IMR-90 (cell line): ENCODE data around the gene TRAF1. TPM values are rescaled to one million over a fixed set of nuclear protein-coding genes. Genes with fewer than 3 reads are reported as not detected.

ENCODE experiments used
- ATAC-seq: fragments of 200-7000 bp; cut with Tn5 transposase; 2 replicates; pipeline ENCODE4 v1.9.1; 2020; ENCODE audit warnings: low read depth, mild to moderate bottlenecking, moderate library complexity
- BruUV-seq: library from RNA; stranded (reverse); fragments of 400-500 nt; replicated peaks from 2 replicates; lab custom pipeline; 2021; lab: Mats Ljungman, UMichigan
- CTCF ChIA-PET: fragments of 300-600 bp; formaldehyde crosslinking; extraction: SDS; loops from one replicate; lab custom pipeline; 2021; ENCODE audit warnings: antibody characterized with exemption; lab: Yijun Ruan, JAX
- POLR2A ChIA-PET: fragments of 300-600 bp; sonication (Branson Sonifier 250); formaldehyde crosslinking; loops from one replicate; lab custom pipeline; 2022; ENCODE audit warnings: antibody characterized with exemption; ENCODE audit not compliant: unreplicated experiment; lab: Charles Lee
- DNase-seq: peaks from one replicate; pipeline ENCODE4 v3.0.0; 2013
- H2AFZ ChIP-seq: replicated peaks from 2 replicates; pipeline ENCODE3; 2013; ENCODE audit warnings: low read length, mild to moderate bottlenecking; ENCODE audit not compliant: poor library complexity
- H2AK5ac ChIP-seq: 2 replicates; pipeline ENCODE4 v1.6.1; 2013; ENCODE audit warnings: low read depth, low read length, inconsistent platforms
- H2AK9ac ChIP-seq: replicated peaks from 2 replicates; pipeline ENCODE3; 2013; ENCODE audit warnings: mild to moderate bottlenecking, low read depth, low read length, moderate library complexity; ENCODE audit not compliant: poor library complexity
- H2BK120ac ChIP-seq: 2 replicates; pipeline ENCODE4 v1.6.1; 2013; ENCODE audit warnings: low read depth, low read length, inconsistent platforms
- H2BK15ac ChIP-seq: 3 replicates; pipeline ENCODE4 v1.6.1; 2013; ENCODE audit warnings: low read depth, low read length, inconsistent platforms
- H2BK20ac ChIP-seq: 2 replicates; pipeline ENCODE4 v1.6.1; 2013; ENCODE audit warnings: low read depth, mild to moderate bottlenecking, inconsistent platforms, low read length, moderate library complexity
- H2BK5ac ChIP-seq: 2 replicates; pipeline ENCODE4 v1.6.1; 2013; ENCODE audit warnings: mild to moderate bottlenecking, low read depth, low read length, inconsistent platforms; ENCODE audit not compliant: poor library complexity, severe bottlenecking
- H3K14ac ChIP-seq: replicated peaks from 2 replicates; pipeline ENCODE4 v1.6.1; 2013; ENCODE audit warnings: low read depth, low read length, inconsistent platforms
- H3K18ac ChIP-seq: 2 replicates; pipeline ENCODE4 v1.6.1; 2013; ENCODE audit warnings: low read depth, low read length, control low read depth
- H3K23ac ChIP-seq: 2 replicates; pipeline ENCODE4 v1.6.1; 2013; ENCODE audit warnings: low read depth, low read length, inconsistent platforms
- H3K27ac ChIP-seq: 2 replicates; pipeline ENCODE4 v1.5.1; 2013; ENCODE audit warnings: mild to moderate bottlenecking, control low read depth, low read length; ENCODE audit not compliant: insufficient read depth
- H3K27me3 ChIP-seq: 2 replicates; pipeline ENCODE4 v1.6.1; 2013; ENCODE audit warnings: low read length; ENCODE audit not compliant: control insufficient read depth, insufficient read depth
- H3K36me3 ChIP-seq: 2 replicates; pipeline ENCODE4 v1.6.1; 2013; ENCODE audit warnings: low read length, mixed read lengths; ENCODE audit not compliant: control insufficient read depth, insufficient read depth
- H3K4ac ChIP-seq: 2 replicates; pipeline ENCODE4 v1.6.1; 2013; ENCODE audit warnings: low read depth, low read length, inconsistent platforms
- H3K4me1 ChIP-seq: 2 replicates; pipeline ENCODE4 v1.6.1; 2013; ENCODE audit warnings: low read length, mixed read lengths; ENCODE audit not compliant: control insufficient read depth, insufficient read depth
- H3K4me2 ChIP-seq: 2 replicates; pipeline ENCODE4 v1.6.1; 2013; ENCODE audit warnings: low read depth, mild to moderate bottlenecking, control low read depth, low read length, moderate library complexity
- H3K4me3 ChIP-seq: 2 replicates; pipeline ENCODE4 v1.5.1; 2013; ENCODE audit warnings: low read depth, mild to moderate bottlenecking, control low read depth, low read length, moderate library complexity; ENCODE audit not compliant: insufficient read depth
- H3K56ac ChIP-seq: 2 replicates; pipeline ENCODE4 v1.6.1; 2013; ENCODE audit warnings: low read length, inconsistent platforms; ENCODE audit not compliant: insufficient read depth; ENCODE audit errors: extremely low read depth
- H3K79me1 ChIP-seq, 2 experiments: 2 replicates each; pipeline ENCODE4 v1.6.1; 2013; ENCODE audit warnings: low read length in 2 of 2, inconsistent platforms in 1 of 2, low read depth in 1 of 2
- H3K9ac ChIP-seq: 2 replicates; pipeline ENCODE4 v1.6.1; 2013; ENCODE audit warnings: low read depth, low read length, control low read depth
- H3K9me1 ChIP-seq: 2 replicates; pipeline ENCODE4 v1.6.1; 2013; ENCODE audit warnings: low read length, inconsistent platforms; ENCODE audit not compliant: insufficient read depth
- H3K9me3 ChIP-seq: 2 replicates; pipeline ENCODE4 v1.6.1; 2013; ENCODE audit warnings: low read length; ENCODE audit not compliant: control insufficient read depth, insufficient read depth
- H4K20me1 ChIP-seq: 2 replicates; pipeline ENCODE4 v1.6.1; 2013; ENCODE audit warnings: low read length, inconsistent platforms; ENCODE audit not compliant: insufficient read depth
- H4K5ac ChIP-seq: 2 replicates; pipeline ENCODE4 v1.6.1; 2013; ENCODE audit warnings: mild to moderate bottlenecking, low read depth, low read length, control low read depth
- H4K8ac ChIP-seq, 2 experiments: 2 replicates each; pipeline ENCODE4 v1.6.1; 2013; ENCODE audit warnings: low read depth in 2 of 2, low read length in 2 of 2, control low read depth in 1 of 2, inconsistent platforms in 1 of 2
- H4K91ac ChIP-seq: 2 replicates; pipeline ENCODE4 v1.6.1; 2013; ENCODE audit warnings: low read depth, low read length, inconsistent platforms; ENCODE audit not compliant: insufficient read depth
- BHLHE40 ChIP-seq: fragments of 150-350 bp; IDR thresholded peaks from 2 replicates; pipeline ENCODE4 v1.6.1; 2016; ENCODE audit warnings: mild to moderate bottlenecking, low read depth, low read length
- CHD1 ChIP-seq: IDR thresholded peaks from 2 replicates; pipeline ENCODE4 v1.6.1; 2012; ENCODE audit warnings: low read depth, low read length, improper control_type of control experiment
- ELK1 ChIP-seq: fragments of 150-350 bp; IDR thresholded peaks from 2 replicates; pipeline ENCODE4 v1.6.1; 2016; ENCODE audit warnings: low read depth, mild to moderate bottlenecking, low read length, moderate library complexity, borderline replicate concordance
- FOS ChIP-seq: fragments of 150-350 bp; IDR thresholded peaks from 2 replicates; pipeline ENCODE4 v1.6.1; 2016; ENCODE audit warnings: low read depth, low read length
- MAZ ChIP-seq: IDR thresholded peaks from 2 replicates; pipeline ENCODE4 v1.6.1; 2012; ENCODE audit warnings: low read depth, mild to moderate bottlenecking, low read length, improper control_type of control experiment, moderate library complexity, borderline replicate concordance
- RAD21 ChIP-seq: IDR thresholded peaks from 2 replicates; pipeline ENCODE4 v1.6.1; 2012; ENCODE audit warnings: low read length, improper control_type of control experiment
- RCOR1 ChIP-seq: IDR thresholded peaks from 2 replicates; pipeline ENCODE4 v1.6.1; 2012; ENCODE audit warnings: mild to moderate bottlenecking, low read length, improper control_type of control experiment; ENCODE audit not compliant: insufficient replicate concordance
- WGBS, 2 experiments: methylation state at CpG; one replicate each; pipeline versions ENCODE4 v1.1.5 to v1.1.7; 2013; ENCODE audit warnings: missing lambda C conversion rate in 2 of 2; ENCODE audit not compliant: insufficient read length in 1 of 2; ENCODE audit errors: extremely low coverage in 2 of 2; 5-methylcytosine and 5-hydroxymethylcytosine counted together
- dilution Hi-C: fragments of 300-500 bp; cut with HindIII; formaldehyde crosslinking; loops from one replicate; pipeline ENCODE4 v1.14.3; 2018; ENCODE audit warnings: low sequenced_read_pairs; ENCODE audit not compliant: unreplicated experiment
- in situ Hi-C: fragments of 300-500 bp; cut with MboI; formaldehyde crosslinking; loops from 3 replicates; pipeline ENCODE4 v1.14.3; 2019; ENCODE audit warnings: low sequenced_read_pairs, inconsistent platforms, mixed read lengths
- intact Hi-C: fragments of 100-400 bp; cut with micrococcal nuclease; formaldehyde crosslinking; loops from 2 replicates; pipeline ENCODE4 v1.10.0; 2022
- polyA plus RNA-seq, 3 experiments: library from polyadenylated mRNA; depleted of rRNA; stranded (reverse); fragments of >200 nt; gene quantifications; 2 replicates each; pipeline ENCODE4 v1.2.3, GENCODE V29; 2012; ENCODE audit warnings: low replicate concordance in 1 of 3
- total RNA-seq: library from RNA; depleted of rRNA; stranded (reverse); fragments of >200 nt; gene quantifications from 2 replicates; pipeline ENCODE4 v1.2.3, GENCODE V29; 2012

The TRAF1 gene
- total and polyA plus RNA-seq, 2 of the 4 experiments (the other 2 are of a cell fraction): 3.9 to 4.1 TPM

- no peak for TF ChIP-seq FOS
- TF ChIP-seq CHD1: no peak
Observed at GRCh38 chr9:120924698-120925534, 1.7 kb downstream of the TRAF1 start (continued).

GRCh38 chr9:120923620-120924328, 2.8 kb downstream of the TRAF1 start:
- ATAC-seq: no peak
- peaks cover 26% of the 10 kb centered on the region for H3K9me1 ChIP-seq
- no peak overlapping the region for H3K56ac ChIP-seq
- intact Hi-C loops: no loop called here
- H3K4me2 ChIP-seq: no peak overlapping the region
- H3K4ac ChIP-seq: no peak overlapping the region; the same call in 1 of the 2 replicates
- ChIA-PET POLR2A (no interaction called here), CTCF (no interaction called here)
- no peak overlapping the region for H2BK20ac ChIP-seq
- no peak for DNase-seq
- H4K20me1 ChIP-seq: no peaks in the 10 kb centered on the region
- H3K23ac ChIP-seq: no peak overlapping the region
- H3K4me1 ChIP-seq: peaks cover 26% of the 10 kb centered on the region
- H4K5ac ChIP-seq: no peak overlapping the region
- H3K27ac ChIP-seq: no peak overlapping the region
- H2BK120ac ChIP-seq: no peak overlapping the region
- no peak for TF ChIP-seq MAZ
- no peak for TF ChIP-seq RCOR1
- TF ChIP-seq BHLHE40: no peak
- no peak for TF ChIP-seq ELK1
- TF ChIP-seq RAD21: no peak
- BruUV-seq: no TSS peak
- H3K4me3 ChIP-seq: no peak overlapping the region
- H2AK5ac ChIP-seq: no peak overlapping the region; the same call in 1 of the 2 replicates
- in situ Hi-C loops: no loop called here
- H3K9ac ChIP-seq: no peak overlapping the region
- H2BK15ac ChIP-seq: no peak overlapping the region
- H3K36me3 ChIP-seq: no peaks in the 10 kb centered on the region
- no peak overlapping the region for H2AK9ac ChIP-seq
- H3K9me3 ChIP-seq: no peaks in the 10 kb centered on the region
- dilution Hi-C loops: no loop called here
- no peaks in the 10 kb centered on the region for H3K27me3 ChIP-seq
- no peak overlapping the region for H2AFZ ChIP-seq
- H3K79me1 ChIP-seq: peaks cover 0 to 29% of the 10 kb centered on the region in 2 experiments; a peak in 2 of 4 replicates
- H3K14ac ChIP-seq: no peak overlapping the region
- H2BK5ac ChIP-seq: no peak overlapping the region
- 89% methylated on average over 4 of the region's 11 CpGs; no CpG with 5 or more reads in 1 of the 2 experiments for WGBS, 2 experiments
- no peak overlapping the region for H4K8ac ChIP-seq
- H3K18ac ChIP-seq: no peak overlapping the region
- no peak overlapping the region for H4K91ac ChIP-seq
